T47D (cell line): Measurements from ENCODE around the gene TEDDM1.

Experiments
- DNase-seq, 2 experiments: peaks; one replicate each; pipeline versions ENCODE4 v3.0.0 to v3.0.0-alpha.2; 2011 to 2012; ENCODE audit warnings: low read depth in 1 of 2, low spot score in 1 of 2
- JUND ChIP-seq: IDR thresholded peaks from 2 replicates; pipeline ENCODE4 v1.6.1; 2012; ENCODE audit warnings: low read depth
- in situ Hi-C: cut with HindIII; loops from 2 replicates; pipeline ENCODE4 v1.10.0; 2016; ENCODE audit warnings: low sequenced_read_pairs, low pct_unique_long_range_greater_than_20kb

The TEDDM1 gene

GRCh38 chr1:182426442-182427430 is 26.3 kb upstream of the TEDDM1 start:
- no peak for TF ChIP-seq JUND
- in situ Hi-C loops, result no loop called here
- DNase-seq, result no peak

GRCh38 chr1:182415789-182416188 is 15.3 kb upstream of the TEDDM1 start:
- in situ Hi-C loops, result no loop called here
- no peak for TF ChIP-seq JUND
- DNase-seq, result no peak

GRCh38 chr1:182413969-182414368 is 13.5 kb upstream of the TEDDM1 start:
- in situ Hi-C loops, result no loop called here
- no peak for TF ChIP-seq JUND
- DNase-seq, result no peak

GRCh38 chr1:182413486-182413885 is 13.0 kb upstream of the TEDDM1 start:
- in situ Hi-C loops, result no loop called here
- DNase-seq, result no peak
- TF ChIP-seq JUND, result no peak

- DNase-seq, result peak; percentile 18 to 56
- no peak for TF ChIP-seq JUND
- in situ Hi-C loops, result no loop called here
Observed at GRCh38 chr1:182410620-182411273, 10.3 kb upstream of the TEDDM1 start.

- in situ Hi-C loops, result no loop called here
- TF ChIP-seq JUND, result no peak
- no peak for DNase-seq
Observed at GRCh38 chr1:182410138-182410537, 9.7 kb upstream of the TEDDM1 start.

- in situ Hi-C loops, result no loop called here
- DNase-seq, result no peak
- no peak for TF ChIP-seq JUND
Observed at GRCh38 chr1:182408435-182409075, 8.1 kb upstream of the TEDDM1 start.

- no peak for TF ChIP-seq JUND
- in situ Hi-C loops, result no loop called here
- no peak for DNase-seq
Observed at GRCh38 chr1:182407724-182408123, 7.3 kb upstream of the TEDDM1 start.

- DNase-seq, result no peak
- TF ChIP-seq JUND, result no peak
- in situ Hi-C loops, result no loop called here
Observed at GRCh38 chr1:182406012-182406411, 5.5 kb upstream of the TEDDM1 start.

- no peak for TF ChIP-seq JUND
- DNase-seq, result no peak
- in situ Hi-C loops, result no loop called here
Observed at GRCh38 chr1:182405578-182405977, 5.1 kb upstream of the TEDDM1 start.

- in situ Hi-C loops, result no loop called here
- no peak for TF ChIP-seq JUND
- DNase-seq, result no peak
Observed at GRCh38 chr1:182404781-182405180, 4.3 kb upstream of the TEDDM1 start.

GRCh38 chr1:182397653-182398393 is 2.6 kb downstream of the TEDDM1 start:
- peak in 1 of 2 experiments; percentile 61 for DNase-seq
- TF ChIP-seq JUND, result no peak
- in situ Hi-C loops, result no loop called here
